ENCODE data around the gene FARSB.

DNA sequence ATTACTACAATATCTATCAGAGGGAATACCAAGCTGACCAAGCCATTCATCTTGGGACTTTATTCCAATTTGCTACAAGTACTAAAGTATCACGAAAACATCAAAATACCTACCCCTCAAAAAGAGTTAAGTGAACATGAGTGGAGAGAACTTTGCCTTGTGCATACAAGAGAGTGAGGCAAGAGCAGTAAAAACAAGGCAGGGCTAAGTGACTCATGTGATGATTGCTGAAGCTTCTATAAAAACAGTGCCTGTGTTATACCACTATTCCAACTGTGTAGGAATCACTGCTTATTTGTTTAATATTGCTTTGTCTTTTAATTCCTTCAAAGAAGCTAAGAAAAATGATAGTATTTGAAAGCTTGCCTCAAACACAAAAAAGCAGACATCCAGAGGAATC is 61.2 kb downstream of the FARSB start:
- TF ChIP-seq EZH2 (IDR thresholded peaks at IDR 0.05): no peak
- TF ChIP-seq, protein P1, sequence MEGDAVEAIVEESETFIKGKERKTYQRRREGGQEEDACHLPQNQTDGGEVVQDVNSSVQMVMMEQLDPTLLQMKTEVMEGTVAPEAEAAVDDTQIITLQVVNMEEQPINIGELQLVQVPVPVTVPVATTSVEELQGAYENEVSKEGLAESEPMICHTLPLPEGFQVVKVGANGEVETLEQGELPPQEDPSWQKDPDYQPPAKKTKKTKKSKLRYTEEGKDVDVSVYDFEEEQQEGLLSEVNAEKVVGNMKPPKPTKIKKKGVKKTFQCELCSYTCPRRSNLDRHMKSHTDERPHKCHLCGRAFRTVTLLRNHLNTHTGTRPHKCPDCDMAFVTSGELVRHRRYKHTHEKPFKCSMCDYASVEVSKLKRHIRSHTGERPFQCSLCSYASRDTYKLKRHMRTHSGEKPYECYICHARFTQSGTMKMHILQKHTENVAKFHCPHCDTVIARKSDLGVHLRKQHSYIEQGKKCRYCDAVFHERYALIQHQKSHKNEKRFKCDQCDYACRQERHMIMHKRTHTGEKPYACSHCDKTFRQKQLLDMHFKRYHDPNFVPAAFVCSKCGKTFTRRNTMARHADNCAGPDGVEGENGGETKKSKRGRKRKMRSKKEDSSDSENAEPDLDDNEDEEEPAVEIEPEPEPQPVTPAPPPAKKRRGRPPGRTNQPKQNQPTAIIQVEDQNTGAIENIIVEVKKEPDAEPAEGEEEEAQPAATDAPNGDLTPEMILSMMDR (IDR thresholded peaks at IDR 0.05): no peak
- TF ChIP-seq EZH2phosphoT487 (IDR thresholded peaks at IDR 0.05): no peak

Data from neural progenitor cell (in vitro differentiated cells).